Hematopoietic multipotent progenitor cell treated with erythropoietin and hydrocortisone succinate and interleukin-3 and kit ligand, for 17 days (in vitro differentiated cells): ENCODE data around the gene LDHAL6B.
"Not testable (repeated sequence)": the region's sequence is repeated elsewhere in the genome, so short reads cannot be mapped to it uniquely, and the experiment has no call there.

Experiments
- DNase-seq: peaks from one replicate; pipeline ENCODE4 v3.0.0-alpha.2; 2015; ENCODE audit warnings: low spot score

LDHAL6B gene

GRCh38 chr15:59206623-59207183 lies at the start of gene LDHAL6B:
Gene LDHAL6B (plus strand): TSS chr15:59206843. CDS start chr15:59206941, 98 bp downstream.
- no peak for DNase-seq

GRCh38 chr15:59157396-59157795 lies 49.2 kb upstream of the LDHAL6B start:
- no peak for DNase-seq

GRCh38 chr15:59157840-59158700 lies 48.6 kb upstream of the LDHAL6B start:
- no peak for DNase-seq

- DNase-seq, result no peak
Observed at GRCh38 chr15:59158701-59159034, 48.0 kb upstream of the LDHAL6B start.

- no peak for DNase-seq
Observed at GRCh38 chr15:59159210-59159609, 47.4 kb upstream of the LDHAL6B start.

- DNase-seq, result no peak
Observed at GRCh38 chr15:59160880-59161593, 45.6 kb upstream of the LDHAL6B start.

- DNase-seq, result not testable (repeated sequence)
Observed at GRCh38 chr15:59162080-59162479, 44.6 kb upstream of the LDHAL6B start.

- DNase-seq, result no peak
Observed at GRCh38 chr15:59165726-59166125, 40.9 kb upstream of the LDHAL6B start.

- DNase-seq, result no peak
Observed at GRCh38 chr15:59166166-59166565, 40.5 kb upstream of the LDHAL6B start.

- DNase-seq, result no peak
Observed at GRCh38 chr15:59166601-59167265, 39.9 kb upstream of the LDHAL6B start.

GRCh38 chr15:59168536-59168935 lies 38.1 kb upstream of the LDHAL6B start:
- no peak for DNase-seq

- no peak for DNase-seq
Observed at GRCh38 chr15:59169251-59169708, 37.4 kb upstream of the LDHAL6B start.

- DNase-seq, result no peak
Observed at GRCh38 chr15:59170295-59171066, 36.2 kb upstream of the LDHAL6B start.

GRCh38 chr15:59171067-59171397 lies 35.6 kb upstream of the LDHAL6B start:
- no peak for DNase-seq

- no peak for DNase-seq
Observed at GRCh38 chr15:59172289-59172901, 34.2 kb upstream of the LDHAL6B start.

GRCh38 chr15:59173194-59173593 lies 33.4 kb upstream of the LDHAL6B start:
- no peak for DNase-seq

GRCh38 chr15:59174151-59174834 lies 32.4 kb upstream of the LDHAL6B start:
- DNase-seq, result no peak

GRCh38 chr15:59174835-59175831 lies 31.5 kb upstream of the LDHAL6B start:
- DNase-seq, result no peak

- no peak for DNase-seq
Observed at GRCh38 chr15:59176653-59177316, 29.9 kb upstream of the LDHAL6B start.
